C4-2B (cell line): ENCODE measurements around the gene CRMP1.

ENCODE experiments used
- H3K27ac ChIP-seq: fragments of 450-650 bp; 2 replicates; pipeline ENCODE4 v1.5.1; 2017
- ZFX ChIP-seq: fragments of 450-650 bp; IDR thresholded peaks from 2 replicates; pipeline ENCODE4 v1.6.1; 2017
- TF ChIP-seq, protein P1 (sequence below): fragments of 450-650 bp; conservative IDR thresholded peaks from 2 replicates; pipeline ENCODE4 v1.5.1; 2017; ENCODE audit warnings: mild to moderate bottlenecking

Gene CRMP1

GRCh38 chr4:5790546-5790857 lies 102.4 kb downstream of the CRMP1 start:
- H3K27ac ChIP-seq: no peak overlapping the region
- TF ChIP-seq, protein P1, sequence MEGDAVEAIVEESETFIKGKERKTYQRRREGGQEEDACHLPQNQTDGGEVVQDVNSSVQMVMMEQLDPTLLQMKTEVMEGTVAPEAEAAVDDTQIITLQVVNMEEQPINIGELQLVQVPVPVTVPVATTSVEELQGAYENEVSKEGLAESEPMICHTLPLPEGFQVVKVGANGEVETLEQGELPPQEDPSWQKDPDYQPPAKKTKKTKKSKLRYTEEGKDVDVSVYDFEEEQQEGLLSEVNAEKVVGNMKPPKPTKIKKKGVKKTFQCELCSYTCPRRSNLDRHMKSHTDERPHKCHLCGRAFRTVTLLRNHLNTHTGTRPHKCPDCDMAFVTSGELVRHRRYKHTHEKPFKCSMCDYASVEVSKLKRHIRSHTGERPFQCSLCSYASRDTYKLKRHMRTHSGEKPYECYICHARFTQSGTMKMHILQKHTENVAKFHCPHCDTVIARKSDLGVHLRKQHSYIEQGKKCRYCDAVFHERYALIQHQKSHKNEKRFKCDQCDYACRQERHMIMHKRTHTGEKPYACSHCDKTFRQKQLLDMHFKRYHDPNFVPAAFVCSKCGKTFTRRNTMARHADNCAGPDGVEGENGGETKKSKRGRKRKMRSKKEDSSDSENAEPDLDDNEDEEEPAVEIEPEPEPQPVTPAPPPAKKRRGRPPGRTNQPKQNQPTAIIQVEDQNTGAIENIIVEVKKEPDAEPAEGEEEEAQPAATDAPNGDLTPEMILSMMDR: peak; percentile 62
- no peak for TF ChIP-seq ZFX

DNA sequence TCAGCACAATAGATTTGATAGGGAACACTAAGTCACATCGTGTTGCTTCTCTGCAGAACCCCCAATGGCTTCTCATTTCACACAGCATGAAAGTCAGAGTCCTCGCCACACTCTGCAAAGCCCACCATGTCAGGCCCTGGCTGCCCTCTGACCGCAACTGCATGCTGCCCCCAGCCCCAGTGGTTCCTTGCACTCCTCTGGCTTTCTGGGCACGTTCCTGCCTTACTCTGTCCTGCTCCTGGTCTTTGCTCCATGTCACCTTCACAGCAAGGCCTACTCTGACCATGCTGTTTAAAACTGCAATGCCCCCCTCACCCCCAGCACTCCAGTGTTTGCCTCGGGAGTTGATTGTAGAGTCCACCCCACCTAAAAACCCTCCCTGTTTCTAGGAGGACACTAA lies 103.7 kb downstream of the CRMP1 start:
- H3K27ac ChIP-seq: no peak overlapping the region
- no peak for TF ChIP-seq ZFX
- TF ChIP-seq, protein P1: no peak

- TF ChIP-seq ZFX: no peak
- TF ChIP-seq, protein P1: no peak
- no peak overlapping the region for H3K27ac ChIP-seq
Observed at GRCh38 chr4:5788144-5788543, 104.7 kb downstream of the CRMP1 start.

DNA sequence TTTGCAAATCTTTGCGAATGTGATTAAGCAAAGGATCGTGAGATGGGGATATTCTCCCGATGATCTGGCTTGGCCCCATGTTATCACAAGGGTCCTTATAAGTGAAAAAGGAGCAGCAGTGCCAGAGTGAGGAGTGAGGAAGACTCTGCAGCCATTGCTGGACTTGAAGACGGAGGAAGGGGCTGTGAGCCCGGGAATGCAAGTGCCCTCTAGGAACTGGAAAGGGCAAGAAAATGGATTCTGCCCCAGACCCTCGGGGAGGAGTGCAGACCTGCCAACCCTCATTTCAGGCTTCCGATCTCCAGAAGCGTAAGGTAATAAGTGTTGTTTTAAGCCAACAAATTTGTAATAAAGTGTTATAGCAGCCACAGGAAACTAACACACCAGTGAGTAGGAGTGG lies 105.6 kb downstream of the CRMP1 start:
- TF ChIP-seq ZFX: no peak
- TF ChIP-seq, protein P1: no peak
- H3K27ac ChIP-seq: no peak overlapping the region

DNA sequence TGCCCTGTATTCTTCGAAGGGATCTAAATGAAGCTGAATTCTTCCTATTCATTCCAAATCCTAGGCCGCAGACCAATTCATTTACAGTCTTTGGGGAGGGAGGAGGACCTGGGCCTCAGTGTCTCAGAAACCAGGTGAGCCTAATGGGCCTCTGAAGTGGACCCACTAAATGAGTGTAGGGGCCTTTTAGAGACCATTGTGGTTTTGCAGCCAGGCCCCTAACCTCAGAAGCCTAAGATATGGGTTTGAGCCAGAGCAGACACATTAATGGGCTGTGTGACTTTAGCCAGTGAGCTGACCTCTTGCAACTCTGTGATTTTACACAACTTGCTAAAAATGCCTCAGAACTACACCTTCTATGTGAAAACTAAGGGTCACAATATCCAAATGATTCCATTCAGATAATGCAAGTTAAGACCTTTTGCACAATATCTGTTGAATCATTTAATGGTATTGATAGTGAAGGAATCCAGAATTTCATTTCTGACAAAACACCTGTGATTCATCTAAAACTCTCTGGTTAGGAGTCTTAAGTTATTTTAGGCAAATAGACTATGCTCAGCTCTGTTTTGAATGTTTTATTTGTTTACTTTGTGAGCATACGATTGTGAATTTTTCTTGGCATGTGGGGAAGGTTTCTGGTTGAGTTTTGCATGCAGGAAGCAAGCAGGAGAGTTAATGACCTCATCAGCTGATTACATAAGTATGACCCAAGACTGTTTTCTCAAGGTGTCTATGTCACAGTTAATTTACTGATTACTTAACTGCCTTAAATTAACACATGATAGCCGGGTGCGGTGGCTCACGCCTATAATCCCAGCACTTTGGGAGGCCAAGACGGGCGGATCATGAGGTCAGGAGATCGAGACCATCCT lies 106.8 kb downstream of the CRMP1 start:
- no peak overlapping the region for H3K27ac ChIP-seq

GRCh38 chr4:5784960-5785611 lies 107.8 kb downstream of the CRMP1 start:
- H3K27ac ChIP-seq: no peak overlapping the region

More for the DNA sequence above, 106.8 kb downstream of the CRMP1 start:
- TF ChIP-seq ZFX: no peak
- TF ChIP-seq, protein P1: no peak

DNA sequence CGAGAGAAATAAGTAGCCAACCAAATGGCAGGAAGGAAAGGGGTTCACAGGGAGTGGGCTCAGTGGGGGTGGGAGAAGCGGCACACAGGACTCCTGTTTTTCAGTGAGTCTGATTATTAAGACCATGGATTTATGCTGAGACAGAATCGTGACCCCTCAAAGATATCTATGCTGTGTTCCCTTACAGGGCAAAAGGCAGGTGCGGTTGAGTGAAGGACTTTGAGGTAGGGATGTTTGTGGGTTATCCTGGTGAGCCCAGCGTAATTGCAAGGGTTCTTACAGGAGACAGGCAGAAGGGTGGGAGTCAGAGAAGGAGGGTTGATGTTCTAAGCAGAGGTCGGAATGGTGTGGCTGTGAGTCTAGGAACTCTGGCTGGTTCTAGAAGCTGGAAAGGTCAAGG lies 108.9 kb downstream of the CRMP1 start:
- TF ChIP-seq ZFX: no peak
- TF ChIP-seq, protein P1: no peak
- no peak overlapping the region for H3K27ac ChIP-seq

More at GRCh38 chr4:5784960-5785611, 107.8 kb downstream of the CRMP1 start:
- TF ChIP-seq, protein P1: no peak
- TF ChIP-seq ZFX: no peak
